A673 (cell line): Measurements from ENCODE around the gene FAM120A. TPM values are rescaled to one million over a fixed set of nuclear protein-coding genes. Genes with fewer than 3 reads are reported as not detected.

Experiments
- BruUV-seq: library from RNA; stranded (reverse); fragments of 400-500 nt; replicated peaks from 2 replicates; lab custom pipeline; 2021; lab: Mats Ljungman, UMichigan
- CTCF ChIA-PET: fragments of 300-600 bp; sonication (Branson Sonifier 250); formaldehyde crosslinking; loops from one replicate; lab custom pipeline; 2022; ENCODE audit warnings: antibody characterized with exemption; lab: Charles Lee
- POLR2A ChIA-PET: fragments of 300-600 bp; sonication (Branson Sonifier 250); formaldehyde crosslinking; loops from one replicate; lab custom pipeline; 2022; ENCODE audit warnings: antibody characterized with exemption; ENCODE audit not compliant: low non-redundant PET; lab: Charles Lee
- DNase-seq: peaks from one replicate; pipeline ENCODE4 v3.0.0-alpha.2; 2015; ENCODE audit warnings: low spot score
- H3K27ac ChIP-seq: fragments of 200-600 bp; sonication (generic); 2 replicates; pipeline ENCODE4 v1.5.1; 2016; ENCODE audit warnings: mixed run types, low read depth, mild to moderate bottlenecking, mixed read lengths, antibody characterized with exemption, low read length; ENCODE audit not compliant: poor library complexity, severe bottlenecking
- H3K27me3 ChIP-seq: fragments of 200-600 bp; sonication (generic); replicated peaks from 2 replicates; pipeline ENCODE4 v1.6.1; 2017; ENCODE audit warnings: mixed run types, low read depth, mild to moderate bottlenecking, mixed read lengths, antibody characterized with exemption, low read length; ENCODE audit not compliant: insufficient read depth, poor library complexity
- H3K36me3 ChIP-seq: fragments of 200-600 bp; sonication (generic); 2 replicates; pipeline ENCODE4 v1.6.1; 2016; ENCODE audit warnings: mixed run types, mild to moderate bottlenecking, mixed read lengths, antibody characterized with exemption, low read length; ENCODE audit not compliant: insufficient read depth, poor library complexity, severe bottlenecking
- H3K4me1 ChIP-seq: fragments of 200-600 bp; sonication (generic); 2 replicates; pipeline ENCODE4 v1.6.1; 2017; ENCODE audit warnings: mixed run types, mild to moderate bottlenecking, mixed read lengths, antibody characterized with exemption, low read length; ENCODE audit not compliant: insufficient read depth, poor library complexity, severe bottlenecking
- H3K4me3 ChIP-seq: fragments of 200-600 bp; sonication (generic); 2 replicates; pipeline ENCODE4 v1.5.1; 2016; ENCODE audit warnings: low read depth, mixed run types, mild to moderate bottlenecking, mixed read lengths, low read length; ENCODE audit not compliant: poor library complexity, severe bottlenecking
- H3K9me3 ChIP-seq: fragments of 200-600 bp; sonication (generic); 2 replicates; pipeline ENCODE4 v1.6.1; 2016; ENCODE audit warnings: mixed run types, low read depth, mild to moderate bottlenecking, mixed read lengths, antibody characterized with exemption, low read length; ENCODE audit not compliant: poor library complexity, severe bottlenecking
- EZH2 ChIP-seq: fragments of 200-600 bp; sonication (generic); IDR thresholded peaks from 2 replicates; pipeline ENCODE4 v1.6.1; 2017; ENCODE audit warnings: borderline replicate concordance, low read depth, mild to moderate bottlenecking, mixed read lengths, antibody characterized with exemption, low read length; ENCODE audit not compliant: poor library complexity, severe bottlenecking
- intact Hi-C: fragments of 100-400 bp; cut with micrococcal nuclease; formaldehyde crosslinking; loops from one replicate; pipeline ENCODE4 v1.10.0; 2022; ENCODE audit not compliant: unreplicated experiment
- total RNA-seq: library from RNA; stranded (reverse); gene quantifications from 2 replicates; pipeline ENCODE4 v1.2.3, GENCODE V29; 2021
- TF ChIP-seq, protein P1 (sequence below): fragments of 300-800, 200-600 bp; sonication (generic); conservative IDR thresholded peaks from 2 replicates; pipeline ENCODE4 v1.5.1; 2017; ENCODE audit warnings: low read depth, mild to moderate bottlenecking, antibody characterized with exemption, low read length, moderate library complexity, mixed read lengths

The FAM120A gene
- total RNA-seq, 1 experiment from 2014 or later: 91.0 TPM

DNA sequence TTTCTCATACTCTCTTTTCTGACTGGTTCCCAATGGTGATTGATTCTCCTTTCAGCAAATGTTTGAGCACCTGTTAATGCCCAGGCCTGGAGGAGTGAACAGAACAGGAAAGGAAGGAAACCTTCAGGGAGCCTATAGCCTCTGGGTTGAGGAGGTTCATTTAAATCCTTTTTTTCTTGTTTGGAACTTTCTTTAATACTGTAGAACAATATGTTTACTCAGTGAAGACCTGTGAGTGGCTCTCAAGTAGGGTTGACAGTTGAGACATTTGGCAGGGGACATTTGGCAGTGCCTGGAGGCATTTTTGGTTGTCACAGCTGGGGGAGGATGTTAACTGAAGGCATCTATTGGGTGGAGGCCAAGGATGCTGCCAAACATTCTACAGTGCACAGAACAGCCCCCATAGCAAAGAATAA lies 8.0 kb downstream of the FAM120A start:
- Histone ChIP-seq H3K27me3 (no peaks in the 10 kb centered on the region), H3K4me3 (no peak overlapping the region), H3K36me3 (peaks cover 5% of the 10 kb centered on the region), H3K9me3 (no peaks in the 10 kb centered on the region), H3K4me1 (peaks cover 19% of the 10 kb centered on the region), H3K27ac (no peak overlapping the region)
- ChIA-PET CTCF (no interaction called here), POLR2A (no interaction called here)
- no peak for DNase-seq
- intact Hi-C loops: no loop called here
- no peak for TF ChIP-seq EZH2
- TF ChIP-seq, protein P1, sequence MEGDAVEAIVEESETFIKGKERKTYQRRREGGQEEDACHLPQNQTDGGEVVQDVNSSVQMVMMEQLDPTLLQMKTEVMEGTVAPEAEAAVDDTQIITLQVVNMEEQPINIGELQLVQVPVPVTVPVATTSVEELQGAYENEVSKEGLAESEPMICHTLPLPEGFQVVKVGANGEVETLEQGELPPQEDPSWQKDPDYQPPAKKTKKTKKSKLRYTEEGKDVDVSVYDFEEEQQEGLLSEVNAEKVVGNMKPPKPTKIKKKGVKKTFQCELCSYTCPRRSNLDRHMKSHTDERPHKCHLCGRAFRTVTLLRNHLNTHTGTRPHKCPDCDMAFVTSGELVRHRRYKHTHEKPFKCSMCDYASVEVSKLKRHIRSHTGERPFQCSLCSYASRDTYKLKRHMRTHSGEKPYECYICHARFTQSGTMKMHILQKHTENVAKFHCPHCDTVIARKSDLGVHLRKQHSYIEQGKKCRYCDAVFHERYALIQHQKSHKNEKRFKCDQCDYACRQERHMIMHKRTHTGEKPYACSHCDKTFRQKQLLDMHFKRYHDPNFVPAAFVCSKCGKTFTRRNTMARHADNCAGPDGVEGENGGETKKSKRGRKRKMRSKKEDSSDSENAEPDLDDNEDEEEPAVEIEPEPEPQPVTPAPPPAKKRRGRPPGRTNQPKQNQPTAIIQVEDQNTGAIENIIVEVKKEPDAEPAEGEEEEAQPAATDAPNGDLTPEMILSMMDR: no peak
- no TSS peak for BruUV-seq

DNA sequence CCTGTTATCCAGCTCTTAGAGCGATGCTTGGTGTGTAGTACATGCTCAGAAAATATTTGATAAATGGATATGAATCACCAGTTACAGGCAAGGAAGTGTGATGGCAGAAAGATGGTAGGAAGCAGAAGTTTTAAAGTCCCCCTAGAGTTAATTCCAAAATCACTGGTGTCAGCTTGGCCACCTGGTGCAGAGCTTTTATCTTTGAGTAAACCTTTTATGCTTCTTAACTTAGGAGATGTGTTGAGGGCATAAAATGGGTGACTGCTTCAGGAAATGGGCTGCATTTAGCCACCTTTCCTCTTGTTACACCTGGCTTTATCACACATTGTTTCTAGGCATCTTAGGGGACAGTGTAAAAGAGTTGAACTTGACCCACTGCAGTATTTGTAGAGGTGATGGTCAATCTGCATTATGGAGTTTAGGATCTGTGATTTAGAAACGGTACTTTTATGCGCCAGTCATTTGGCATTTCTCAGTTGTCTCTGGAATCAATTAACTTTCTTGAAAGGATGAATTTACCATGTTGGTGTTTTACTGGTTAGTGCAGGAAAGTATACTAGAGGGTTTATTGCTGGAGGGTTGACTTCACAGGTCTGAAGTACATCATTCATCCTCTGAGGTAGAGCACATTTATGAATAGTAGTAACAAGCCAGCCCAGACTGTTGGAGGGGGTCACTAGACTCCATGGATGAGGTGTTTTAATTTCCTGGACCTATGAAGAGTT lies 9.4 kb downstream of the FAM120A start:
- ChIA-PET POLR2A (no interaction called here), CTCF (no interaction called here)
- Histone ChIP-seq H3K27ac (no peak overlapping the region), H3K4me3 (no peak overlapping the region), H3K27me3 (no peaks in the 10 kb centered on the region), H3K4me1 (peaks cover 32% of the 10 kb centered on the region), H3K9me3 (no peaks in the 10 kb centered on the region), H3K36me3 (no peaks in the 10 kb centered on the region)
- intact Hi-C loops: no loop called here
- TF ChIP-seq, protein P1: no peak
- TF ChIP-seq EZH2: no peak
- no TSS peak for BruUV-seq
- no peak for DNase-seq

DNA sequence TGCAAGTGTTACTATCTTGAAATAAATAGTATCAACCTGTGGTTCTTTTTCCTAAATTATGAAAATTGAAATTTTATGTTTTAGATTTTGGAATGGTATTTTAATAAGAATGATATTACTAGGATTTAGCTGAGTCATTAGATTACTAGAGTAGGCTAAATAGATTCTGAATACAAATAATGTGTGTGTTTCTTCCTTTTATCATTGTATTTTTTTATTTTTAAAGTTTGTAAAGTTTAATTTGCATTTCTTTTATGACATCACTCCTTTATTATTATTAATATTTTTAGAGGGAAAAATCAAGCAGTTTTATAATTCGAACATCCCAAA lies 9.9 kb downstream of the FAM120A start:
- ChIA-PET CTCF (no interaction called here), POLR2A (no interaction called here)
- no peak overlapping the region for H3K27ac ChIP-seq
- DNase-seq: no peak
- no peaks in the 10 kb centered on the region for H3K36me3 ChIP-seq
- no TSS peak for BruUV-seq
- H3K27me3 ChIP-seq: no peaks in the 10 kb centered on the region
- intact Hi-C loops: no loop called here
- H3K9me3 ChIP-seq: no peaks in the 10 kb centered on the region
- peaks cover 38% of the 10 kb centered on the region for H3K4me1 ChIP-seq
- TF ChIP-seq EZH2: no peak
- TF ChIP-seq, protein P1: no peak
- H3K4me3 ChIP-seq: no peak overlapping the region
